H1 (cell line): ENCODE data around the gene CACNG6. TPM values are rescaled to one million over a fixed set of nuclear protein-coding genes. Genes with fewer than 3 reads are reported as not detected.

Experiments
- CTCF ChIA-PET: fragments of 300-600 bp; sonication (Branson Sonifier 250); formaldehyde crosslinking; loops from one replicate; lab custom pipeline; 2021; ENCODE audit not compliant: partially characterized antibody; lab: Charles Lee
- POLR2A ChIA-PET: fragments of 300-600 bp; sonication (Branson Sonifier 250); formaldehyde crosslinking; loops from one replicate; lab custom pipeline; 2021; ENCODE audit warnings: inconsistent platforms; ENCODE audit not compliant: partially characterized antibody; lab: Charles Lee
- DNase-seq, 2 experiments: peaks; one replicate each; pipeline versions ENCODE4 v3.0.0 to v3.0.0-alpha.2; 2010 to 2022; ENCODE audit warnings: low spot score in 2 of 2, low read depth in 1 of 2, mixed read lengths in 1 of 2
- FAIRE-seq: peaks from 2 replicates; lab custom pipeline; 2011; peaks lifted over from hg19 to GRCh38; lab: Jason Lieb, UNC
- H2AFZ ChIP-seq: 2 replicates; pipeline ENCODE4 v1.8.1; 2012; ENCODE audit warnings: low read length, inconsistent platforms
- H2AK5ac ChIP-seq: 2 replicates; pipeline ENCODE4 v1.6.1; 2013; ENCODE audit warnings: low read depth, low read length
- H2BK120ac ChIP-seq: replicated peaks from 2 replicates; pipeline ENCODE3; 2013; ENCODE audit warnings: low read depth, low read length, inconsistent platforms
- H2BK12ac ChIP-seq: 2 replicates; pipeline ENCODE4 v1.6.1; 2013; ENCODE audit warnings: low read depth, low read length
- H2BK15ac ChIP-seq: 2 replicates; pipeline ENCODE4 v1.6.1; 2013; ENCODE audit warnings: low read length
- H2BK20ac ChIP-seq: 2 replicates; pipeline ENCODE4 v1.6.1; 2013; ENCODE audit warnings: low read length
- H2BK5ac ChIP-seq: 2 replicates; pipeline ENCODE4 v1.6.1; 2013; ENCODE audit warnings: low read depth, low read length
- H3K14ac ChIP-seq: 2 replicates; pipeline ENCODE4 v1.6.1; 2013; ENCODE audit warnings: inconsistent platforms; ENCODE audit not compliant: insufficient read length
- H3K18ac ChIP-seq: 2 replicates; pipeline ENCODE4 v1.6.1; 2013; ENCODE audit warnings: low read length; ENCODE audit errors: extremely low read depth
- H3K23ac ChIP-seq: 2 replicates; pipeline ENCODE4 v1.6.1; 2013; ENCODE audit warnings: inconsistent platforms; ENCODE audit not compliant: insufficient read length
- H3K23me2 ChIP-seq: 2 replicates; pipeline ENCODE4 v1.6.1; 2013; ENCODE audit warnings: low read depth, low read length
- H3K27ac ChIP-seq: 2 replicates; pipeline ENCODE4 v1.6.1; 2011; ENCODE audit warnings: low read depth, low read length, inconsistent platforms
- H3K27me3 ChIP-seq, 4 experiments: replicated peaks in 1 of 4; 1 replicate in 1 of 4; 2 replicates in 3 of 4; pipeline versions ENCODE4 v1.6.1 to v1.8.1; 2011 to 2013; ENCODE audit warnings: low read length in 3 of 4, mild to moderate bottlenecking in 3 of 4, inconsistent platforms in 2 of 4, mixed read lengths in 2 of 4, moderate library complexity in 1 of 4; ENCODE audit not compliant: control insufficient read depth in 3 of 4, insufficient read depth in 3 of 4; ENCODE audit errors: extremely low read depth in 1 of 4
- H3K36me3 ChIP-seq, 4 experiments: 2 replicates each; pipeline versions ENCODE4 v1.6.1 to v1.8.1; 2011 to 2013; ENCODE audit warnings: mild to moderate bottlenecking in 4 of 4, low read length in 3 of 4, moderate library complexity in 2 of 4, control low read depth in 1 of 4, inconsistent platforms in 1 of 4; ENCODE audit not compliant: insufficient read depth in 4 of 4, control insufficient read depth in 2 of 4
- H3K4ac ChIP-seq: replicated peaks from 2 replicates; pipeline ENCODE3; 2013; ENCODE audit warnings: low read length, low read depth, mixed read lengths, inconsistent platforms; ENCODE audit not compliant: insufficient read length
- H3K4me1 ChIP-seq, 4 experiments: replicated peaks in 1 of 4; 1 replicate in 1 of 4; 2 replicates in 3 of 4; pipeline versions ENCODE4 v1.6.1 to v1.8.1; 2011 to 2013; ENCODE audit warnings: low read length in 3 of 4, inconsistent platforms in 2 of 4, mixed read lengths in 1 of 4; ENCODE audit not compliant: insufficient read depth in 4 of 4, control insufficient read depth in 3 of 4
- H3K4me2 ChIP-seq, 2 experiments: 2 replicates each; pipeline versions ENCODE4 v1.6.1 to v1.8.1; 2011 to 2013; ENCODE audit warnings: low read depth in 2 of 2, low read length in 2 of 2, control low read depth in 1 of 2, inconsistent platforms in 1 of 2, mild to moderate bottlenecking in 1 of 2; ENCODE audit not compliant: insufficient read depth in 1 of 2
- H3K4me3 ChIP-seq, 4 experiments: fragments of 200-600, 300-600 bp in 1 of 4; sonication (generic), shearing (Covaris generic), sonication (Bioruptor Twin) in 1 of 4; 2 replicates each; pipeline versions ENCODE4 v1.5.1 to v1.8.1; 2011 to 2016; ENCODE audit warnings: low read length in 4 of 4, low read depth in 3 of 4, control low read depth in 2 of 4, inconsistent platforms in 2 of 4, mild to moderate bottlenecking in 2 of 4, mixed read lengths in 1 of 4, moderate library complexity in 1 of 4; ENCODE audit not compliant: insufficient read depth in 2 of 4; ENCODE audit errors: extremely low read depth in 1 of 4
- H3K56ac ChIP-seq: replicated peaks from 2 replicates; pipeline ENCODE3; 2013; ENCODE audit warnings: low read depth, mild to moderate bottlenecking, mixed read lengths, low read length, inconsistent platforms; ENCODE audit not compliant: insufficient read length
- H3K79me1 ChIP-seq: 2 replicates; pipeline ENCODE4 v1.6.1; 2013; ENCODE audit warnings: low read depth, low read length, control low read depth
- H3K79me2 ChIP-seq, 2 experiments: 2 replicates each; pipeline versions ENCODE4 v1.6.1 to v1.8.1; 2012 to 2013; ENCODE audit warnings: low read length in 2 of 2, mild to moderate bottlenecking in 2 of 2, inconsistent platforms in 1 of 2; ENCODE audit not compliant: insufficient read depth in 2 of 2, control insufficient read depth in 1 of 2
- H3K9ac ChIP-seq, 4 experiments: replicated peaks in 1 of 4; 1 replicate in 1 of 4; 2 replicates in 3 of 4; pipeline versions ENCODE4 v1.6.1 to v1.8.1; 2011 to 2013; ENCODE audit warnings: low read depth in 3 of 4, low read length in 3 of 4, control low read depth in 2 of 4, mild to moderate bottlenecking in 2 of 4, moderate library complexity in 2 of 4, inconsistent platforms in 1 of 4; ENCODE audit errors: extremely low read depth in 1 of 4
- H3K9me3 ChIP-seq, 2 experiments: 2 replicates each; pipeline versions ENCODE4 v1.6.1 to v1.8.1; 2012 to 2013; ENCODE audit warnings: mild to moderate bottlenecking in 2 of 2, moderate library complexity in 2 of 2, control low read depth in 1 of 2, inconsistent platforms in 1 of 2, low read depth in 1 of 2, low read length in 1 of 2, mixed read lengths in 1 of 2; ENCODE audit not compliant: insufficient read depth in 2 of 2
- H4K20me1 ChIP-seq, 2 experiments: replicated peaks in 1 of 2; 2 replicates each; pipeline versions ENCODE3 to v1.8.1; 2011 to 2013; ENCODE audit warnings: inconsistent platforms in 2 of 2, low read length in 2 of 2, mild to moderate bottlenecking in 1 of 2; ENCODE audit not compliant: insufficient read depth in 2 of 2, control insufficient read depth in 1 of 2
- H4K5ac ChIP-seq: 2 replicates; pipeline ENCODE4 v1.6.1; 2013; ENCODE audit warnings: low read length, low read depth, mixed read lengths, inconsistent platforms; ENCODE audit not compliant: insufficient read length
- H4K8ac ChIP-seq: 2 replicates; pipeline ENCODE4 v1.8.0; 2013; ENCODE audit warnings: mild to moderate bottlenecking, moderate library complexity, low read length, inconsistent platforms; ENCODE audit not compliant: insufficient read depth; ENCODE audit errors: extremely low read depth
- H4K91ac ChIP-seq: replicated peaks from 2 replicates; pipeline ENCODE3; 2013; ENCODE audit warnings: low read length, mixed read lengths, inconsistent platforms; ENCODE audit not compliant: insufficient read length
- CTBP2 ChIP-seq: IDR thresholded peaks from 2 replicates; pipeline ENCODE4 v1.7.0; 2011; ENCODE audit warnings: borderline replicate concordance, mild to moderate bottlenecking, moderate library complexity, mixed read lengths, low read length; ENCODE audit not compliant: insufficient read depth, insufficient read length
- KDM4A ChIP-seq: IDR thresholded peaks from one replicate; pipeline ENCODE4 v1.7.1; 2012; ENCODE audit warnings: low read depth, mild to moderate bottlenecking, moderate library complexity, low read length, inconsistent platforms; ENCODE audit not compliant: severe bottlenecking
- MAX ChIP-seq: IDR thresholded peaks from 2 replicates; pipeline ENCODE4 v1.6.1; 2012; ENCODE audit warnings: inconsistent platforms
- NRF1 ChIP-seq: IDR thresholded peaks from 2 replicates; pipeline ENCODE4 v1.6.1; 2011; ENCODE audit warnings: mild to moderate bottlenecking, low read depth, low read length, improper control_type of control experiment
- YY1 ChIP-seq: IDR thresholded peaks from 2 replicates; pipeline ENCODE4 v1.6.1; 2011; ENCODE audit warnings: low read depth, mild to moderate bottlenecking, low read length
- WGBS, 2 experiments: shearing (Covaris generic) in 1 of 2; methylation state at CpG; one replicate each; pipeline versions ENCODE4 v1.1.6 to v1.1.7; 2013 to 2015; ENCODE audit warnings: low lambda C conversion rate in 2 of 2, mixed read lengths in 2 of 2, inconsistent platforms in 1 of 2, low coverage in 1 of 2, missing lambda C conversion rate in 1 of 2; ENCODE audit not compliant: insufficient replicate concordance in 2 of 2, insufficient coverage in 1 of 2, insufficient read length in 1 of 2; ENCODE audit errors: extremely low coverage in 1 of 2, missing lambda C conversion rate in 1 of 2; 5-methylcytosine and 5-hydroxymethylcytosine counted together
- polyA plus RNA-seq, 7 experiments: library from polyadenylated mRNA; depleted of rRNA in 3 of 7; stranded (reverse) in 5 of 7; unstranded in 2 of 7; fragments of >200 nt in 5 of 7; fragments of 200-250 nt in 2 of 7; gene quantifications; 1 replicate in 5 of 7; 2 replicates in 1 of 7; 4 replicates in 1 of 7; pipeline versions ENCODE4 v1.2.1 to v1.2.3, GENCODE V29; 2011 to 2013; ENCODE audit warnings: missing spikeins in 2 of 7, mixed read lengths in 2 of 7
- total RNA-seq: library from RNA; stranded (reverse); fragmentation: NEBNext Ultra II Directional; extraction: Animal tissue kit (Norgen Biotek cat#: 25700); gene quantifications from 2 replicates; pipeline ENCODE4 v1.2.1, GENCODE V29; 2021
- TF ChIP-seq, protein P1 (sequence below): IDR thresholded peaks from 2 replicates; pipeline ENCODE4 v1.6.1; 2012; ENCODE audit warnings: inconsistent platforms

Gene CACNG6
- total and polyA plus RNA-seq, 2 of the 8 experiments (the other 6 are each of a cell fraction or from before 2014, with no cell fraction given): 1.2 to 1.6 TPM

- peak within 1 kb of the TSS in 2 of 4 experiments; percentile 26 to 67; a peak in 3 of 7 replicates for H3K9ac ChIP-seq
- H3K27ac ChIP-seq: no peak within 1 kb of the TSS
- peaks cover 6% of the 10 kb centered on the region; the same call in 1 of the 2 replicates for H3K79me1 ChIP-seq
- H2BK120ac ChIP-seq: no peak within 1 kb of the TSS
- H3K4ac ChIP-seq: no peak within 1 kb of the TSS
- POLR2A ChIA-PET: interaction anchor here (2.2 kb wide), 1 partner anchor 97 kb away, joined by 9 read pairs; no protein-coding TSS in a partner anchor
- H3K56ac ChIP-seq: no peak within 1 kb of the TSS
- no peaks in the 10 kb centered on the region for H3K9me3 ChIP-seq
- TF ChIP-seq YY1: no peak
- TF ChIP-seq MAX: peak; percentile 51
- TF ChIP-seq KDM4A: peak; percentile 60
- TF ChIP-seq, protein P1, sequence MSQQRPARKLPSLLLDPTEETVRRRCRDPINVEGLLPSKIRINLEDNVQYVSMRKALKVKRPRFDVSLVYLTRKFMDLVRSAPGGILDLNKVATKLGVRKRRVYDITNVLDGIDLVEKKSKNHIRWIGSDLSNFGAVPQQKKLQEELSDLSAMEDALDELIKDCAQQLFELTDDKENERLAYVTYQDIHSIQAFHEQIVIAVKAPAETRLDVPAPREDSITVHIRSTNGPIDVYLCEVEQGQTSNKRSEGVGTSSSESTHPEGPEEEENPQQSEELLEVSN: peak; percentile 46; the same call in 1 of the 2 replicates
- no peak for TF ChIP-seq CTBP2
- no peak for TF ChIP-seq NRF1
- H3K18ac ChIP-seq: peak within 1 kb of the TSS; percentile 19
- no peak within 1 kb of the TSS for H2AK5ac ChIP-seq
- no peak within 1 kb of the TSS for H4K8ac ChIP-seq
- no peak within 1 kb of the TSS for H4K5ac ChIP-seq
- peak within 1 kb of the TSS; percentile 48 to 88 (median 64) for H3K4me3 ChIP-seq
- peaks cover 0 to 20% of the 10 kb centered on the region in 2 experiments; a peak in 1 of 4 replicates for H3K79me2 ChIP-seq
- H4K20me1 ChIP-seq: peaks cover 1 to 2% of the 10 kb centered on the region in 2 experiments
- peak within 1 kb of the TSS; percentile 84; the same call in 1 of the 2 replicates for H2BK12ac ChIP-seq
- H3K14ac ChIP-seq: no peak within 1 kb of the TSS
- CTCF ChIA-PET: no interaction called here
- H3K23ac ChIP-seq: no peak within 1 kb of the TSS
- peak within 1 kb of the TSS; percentile 90 to 91 for H3K4me2 ChIP-seq
- peaks cover 31% of the 10 kb centered on the region for H3K23me2 ChIP-seq
- FAIRE-seq (no peak), DNase-seq (no peak)
- H2BK20ac ChIP-seq: no peak within 1 kb of the TSS
- no peak within 1 kb of the TSS for H2AFZ ChIP-seq
- WGBS, 2 experiments: 1% methylated on average over 11 of the region's 55 CpGs; no CpG with 5 or more reads in 1 of the 2 experiments
- peaks cover under 1 to 12% (median 3%) of the 10 kb centered on the region in 4 experiments for H3K4me1 ChIP-seq
- peaks cover 3 to 26% (median 9%) of the 10 kb centered on the region in 4 experiments; a peak in 5 of 8 replicates for H3K36me3 ChIP-seq
- H2BK5ac ChIP-seq: no peak within 1 kb of the TSS; the same call in 1 of the 2 replicates
- H3K27me3 ChIP-seq: peaks cover 0 to 3% (median 1%) of the 10 kb centered on the region in 4 experiments; a peak in 2 of 7 replicates
- peak within 1 kb of the TSS; percentile 80 for H4K91ac ChIP-seq
- H2BK15ac ChIP-seq: no peak within 1 kb of the TSS; the same call in 1 of the 2 replicates
Measured at GRCh38 chr19:53962887-53963431, 28.5 kb upstream of the CACNG6 start, which contains the start of gene CACNG8. Gene CACNG8 (plus strand): TSS chr19:53962937.
